Neural cell (in vitro differentiated cells): ENCODE measurements around the gene GORASP2. TPM values are rescaled to one million over a fixed set of nuclear protein-coding genes. Genes with fewer than 3 reads are reported as not detected.

ENCODE experiments used
- H2AFZ ChIP-seq: fragments of 200-600, 300-800 bp; sonication (generic), shearing (Covaris generic); 2 replicates; pipeline ENCODE4 v1.6.0; 2014; ENCODE audit warnings: low read depth, mild to moderate bottlenecking, antibody characterized with exemption, low read length, moderate library complexity
- H3F3A ChIP-seq: fragments of 200-600 bp; shearing (Covaris generic); 2 replicates; pipeline ENCODE4 v1.6.1; 2016; ENCODE audit warnings: mild to moderate bottlenecking, moderate library complexity, mixed read lengths, antibody characterized with exemption, low read length; ENCODE audit not compliant: insufficient read depth, poor library complexity, severe bottlenecking
- H3K27ac ChIP-seq: fragments of 200-600, 300-800 bp; sonication (generic), shearing (Covaris generic); 2 replicates; pipeline ENCODE4 v1.5.1; 2014; ENCODE audit warnings: mild to moderate bottlenecking, low read length, moderate library complexity
- H3K27me3 ChIP-seq: fragments of 300-800, 200-600 bp; sonication (generic), shearing (Covaris generic); 2 replicates; pipeline ENCODE4 v1.6.0; 2014; ENCODE audit warnings: mild to moderate bottlenecking, low read depth, low read length, moderate library complexity; ENCODE audit not compliant: insufficient read depth
- H3K36me3 ChIP-seq: fragments of 300-800, 200-600 bp; sonication (generic), shearing (Covaris generic); 2 replicates; pipeline ENCODE4 v1.5.1; 2014; ENCODE audit warnings: mild to moderate bottlenecking, antibody characterized with exemption, low read length, moderate library complexity; ENCODE audit not compliant: insufficient read depth
- H3K4me2 ChIP-seq: fragments of 300-800, 200-600 bp; sonication (generic), shearing (Covaris generic); 2 replicates; pipeline ENCODE4 v1.6.0; 2014; ENCODE audit warnings: mild to moderate bottlenecking, low read length
- H3K4me3 ChIP-seq: fragments of 300-800, 200-600 bp; sonication (generic), shearing (Covaris generic); 2 replicates; pipeline ENCODE4 v1.5.1; 2014; ENCODE audit warnings: mild to moderate bottlenecking, low read length, moderate library complexity
- H3K79me2 ChIP-seq: fragments of 200-600 bp; shearing (Covaris generic); replicated peaks from 2 replicates; pipeline ENCODE4 v1.6.0; 2014; ENCODE audit warnings: mild to moderate bottlenecking, low read length, moderate library complexity; ENCODE audit not compliant: insufficient read depth
- H3K9ac ChIP-seq: fragments of 300-800, 200-600 bp; sonication (generic), shearing (Covaris generic); 2 replicates; pipeline ENCODE4 v1.6.1; 2016; ENCODE audit warnings: mild to moderate bottlenecking, low read length, mixed read lengths
- H3K9me2 ChIP-seq: fragments of 200-600 bp; shearing (Covaris generic); 2 replicates; pipeline ENCODE4 v1.6.1; 2016; ENCODE audit warnings: mild to moderate bottlenecking, low read length, mixed read lengths; ENCODE audit not compliant: insufficient read depth
- H3K9me3 ChIP-seq: fragments of 200-600, 300-800 bp; sonication (generic), shearing (Covaris generic); 2 replicates; pipeline ENCODE4 v1.6.1; 2016; ENCODE audit warnings: mild to moderate bottlenecking, mixed run types, low read length, moderate library complexity, mixed read lengths
- H4K20me1 ChIP-seq: fragments of 200-600 bp; shearing (Covaris generic); 2 replicates; pipeline ENCODE4 v1.6.1; 2016; ENCODE audit warnings: mild to moderate bottlenecking, mixed run types; ENCODE audit not compliant: insufficient read depth
- CTCF ChIP-seq: fragments of 450-650 bp; IDR thresholded peaks from 2 replicates; pipeline ENCODE4 v1.5.1; 2014; ENCODE audit warnings: antibody characterized with exemption, mild to moderate bottlenecking, moderate library complexity; ENCODE audit not compliant: poor library complexity, severe bottlenecking
- EP300 ChIP-seq: fragments of 450-650 bp; conservative IDR thresholded peaks from 2 replicates; pipeline ENCODE4 v1.6.1; 2014; ENCODE audit warnings: antibody characterized with exemption, mild to moderate bottlenecking, moderate library complexity; ENCODE audit not compliant: poor library complexity, severe bottlenecking
- EZH2 ChIP-seq: fragments of 200-600, 300-800 bp; shearing (Covaris generic), sonication (generic); IDR thresholded peaks from 2 replicates; pipeline ENCODE4 v1.6.1; 2014; ENCODE audit warnings: antibody characterized with exemption, low read length, borderline replicate concordance, mild to moderate bottlenecking; ENCODE audit not compliant: insufficient read depth, poor library complexity, severe bottlenecking
- MXI1 ChIP-seq: fragments of 450-650 bp; conservative IDR thresholded peaks from 2 replicates; pipeline ENCODE4 v1.6.1; 2014; ENCODE audit warnings: antibody characterized with exemption, mild to moderate bottlenecking; ENCODE audit not compliant: poor library complexity, severe bottlenecking
- POLR2AphosphoS5 ChIP-seq: IDR thresholded peaks from 2 replicates; pipeline ENCODE4 v1.6.1; 2012
- RAD21 ChIP-seq: fragments of 450-650 bp; conservative IDR thresholded peaks from 2 replicates; pipeline ENCODE4 v1.6.1; 2014; ENCODE audit warnings: antibody characterized with exemption, mild to moderate bottlenecking, moderate library complexity
- REST ChIP-seq: IDR thresholded peaks from 2 replicates; pipeline ENCODE4 v1.6.1; 2012; ENCODE audit warnings: borderline replicate concordance
- SMC3 ChIP-seq: fragments of 450-650 bp; conservative IDR thresholded peaks from 2 replicates; pipeline ENCODE4 v1.6.1; 2014; ENCODE audit warnings: antibody characterized with exemption, mild to moderate bottlenecking, moderate library complexity; ENCODE audit not compliant: poor library complexity
- TAF1 ChIP-seq: IDR thresholded peaks from 2 replicates; pipeline ENCODE4 v1.6.1; 2012; ENCODE audit warnings: low read depth
- polyA minus RNA-seq: library from RNA; depleted of rRNA, polyadenylated mRNA; stranded (reverse); fragments of >200 nt; gene quantifications from 2 replicates; pipeline ENCODE4 v1.2.3, GENCODE V29; 2014
- polyA plus RNA-seq: library from polyadenylated mRNA; depleted of rRNA; stranded (reverse); fragments of >200 nt; gene quantifications from 2 replicates; pipeline ENCODE4 v1.2.3, GENCODE V29; 2014

The GORASP2 gene
- 20.4 and 23.4 TPM in 2 replicates for polyA plus RNA-seq
- 31.2 and 37.6 TPM in 2 replicates for polyA minus RNA-seq

GRCh38 chr2:170928824-170929685 is at the start of gene GORASP2:
Gene GORASP2, plus strand, starts transcription at chr2:170929253. Its CDS starts 88 bp downstream, at chr2:170929341.
- Histone ChIP-seq H4K20me1 (no peaks in the 10 kb centered on the region), H3K36me3 (no peaks in the 10 kb centered on the region), H3K27ac (peak within 1 kb of the TSS; percentile 70), H2AFZ (peak within 1 kb of the TSS; percentile 40), H3K4me2 (peak within 1 kb of the TSS; percentile 77), H3K9me2 (no peaks in the 10 kb centered on the region), H3K79me2 (peaks cover 44% of the 10 kb centered on the region), H3K9me3 (no peaks in the 10 kb centered on the region), H3K27me3 (no peaks in the 10 kb centered on the region), H3K4me3 (peak within 1 kb of the TSS; percentile 90), H3K9ac (peak within 1 kb of the TSS; percentile 83), H3F3A (no peaks in the 10 kb centered on the region)
- TF ChIP-seq RAD21 (peak; percentile 81), CTCF (peak; percentile 100), REST (peak; percentile 76), TAF1 (peak; percentile 28), EZH2 (no peak), EP300 (peak; percentile 66), MXI1 (peak; percentile 81), POLR2AphosphoS5 (peak; percentile 87), SMC3 (peak; percentile 85)

DNA sequence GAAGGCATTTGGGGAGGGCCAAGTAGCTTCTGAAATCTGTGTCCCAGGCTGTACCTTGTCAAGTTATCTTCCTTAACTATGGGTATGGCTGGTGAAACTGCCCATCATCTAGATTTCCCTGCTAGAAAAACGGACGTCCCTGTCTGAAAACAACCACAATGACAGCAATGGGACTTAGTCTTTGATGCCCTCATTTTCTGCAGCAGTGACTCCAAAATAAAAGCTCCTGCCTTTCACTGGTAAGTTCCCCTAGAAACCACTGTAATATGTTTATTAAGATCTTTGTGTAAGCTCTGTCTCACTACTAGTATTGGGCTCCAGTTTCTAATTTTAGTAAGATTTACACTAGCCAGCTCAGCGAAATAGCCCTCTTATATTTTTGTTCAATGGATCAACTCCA is 47.2 kb upstream of the GORASP2 start:
- H3K79me2 ChIP-seq, result no peaks in the 10 kb centered on the region
- no peaks in the 10 kb centered on the region for H3F3A ChIP-seq
- no peaks in the 10 kb centered on the region for H3K9me3 ChIP-seq
- H3K27ac ChIP-seq, result no peak overlapping the region
- H3K27me3 ChIP-seq, result no peaks in the 10 kb centered on the region
- H3K4me3 ChIP-seq, result no peak overlapping the region
- H4K20me1 ChIP-seq, result no peaks in the 10 kb centered on the region
- H3K9ac ChIP-seq, result no peak overlapping the region
- no peaks in the 10 kb centered on the region for H3K36me3 ChIP-seq
- TF ChIP-seq EP300 (no peak), REST (no peak), EZH2 (no peak), RAD21 (no peak), CTCF (no peak), POLR2AphosphoS5 (no peak), TAF1 (no peak), MXI1 (no peak), SMC3 (no peak)
- no peak overlapping the region for H2AFZ ChIP-seq
- no peaks in the 10 kb centered on the region for H3K9me2 ChIP-seq
- H3K4me2 ChIP-seq, result no peak overlapping the region
